Measurements from ENCODE around the gene CRTC2. TPM values are rescaled to one million over a fixed set of nuclear protein-coding genes. Genes with fewer than 3 reads are reported as not detected.

CRTC2 gene
- total RNA-seq, 1 experiment from 2014 or later, result 45.7 TPM

- Histone ChIP-seq H2AFZ (ENCODE audit: low read length) (no peak overlapping the region), H3K79me2 (ENCODE audit: insufficient read depth, low read length) (no peaks in the 10 kb centered on the region), H3K56ac (ENCODE audit: insufficient read length, low read depth, low read length) (no peak overlapping the region), H3K27ac (ENCODE audit: insufficient read length, low read depth, low read length) (no peak overlapping the region), H2AK5ac (ENCODE audit: insufficient read length, low read length) (no peak overlapping the region), H2BK120ac (ENCODE audit: low read depth, low read length, poor library complexity, severe bottlenecking) (no peak overlapping the region), H3K79me1 (ENCODE audit: insufficient read depth, low read depth, low read length, poor library complexity, severe bottlenecking) (no peaks in the 10 kb centered on the region), H4K5ac (ENCODE audit: insufficient read length, low read depth, low read length) (no peak overlapping the region), H3K4me2 (ENCODE audit: insufficient read depth, insufficient read length, low read length) (peak overlapping the region; percentile 81), H4K8ac (replicated peaks; ENCODE audit: insufficient read length, low read depth, low read length) (no peak overlapping the region), H3K4ac (ENCODE audit: low read depth, low read length) (no peak overlapping the region), H2BK12ac (ENCODE audit: insufficient read length, low read depth, low read length) (no peak overlapping the region), H2BK5ac (ENCODE audit: insufficient read length, low read length) (no peak overlapping the region), H3T11ph (ENCODE audit: low read length) (no peak overlapping the region), H3K4me1 (ENCODE audit: insufficient read depth, low read length) (no peaks in the 10 kb centered on the region), H3K23ac (ENCODE audit: insufficient read length, low read depth, low read length) (no peak overlapping the region), H4K20me1 (ENCODE audit: control insufficient read depth, insufficient read depth, insufficient read length) (no peaks in the 10 kb centered on the region), H4K91ac (ENCODE audit: insufficient read length, low read depth, low read length) (no peak overlapping the region), H3K18ac (ENCODE audit: insufficient read length, low read depth, low read length) (no peak overlapping the region), H3K14ac (ENCODE audit: insufficient read depth, low read length) (no peak overlapping the region), H3K9ac (ENCODE audit: extremely low read depth, insufficient read length, low read length) (no peak overlapping the region), H2BK15ac (ENCODE audit: low read depth, low read length) (no peak overlapping the region), H3K23me2 (ENCODE audit: insufficient read length, low read depth, low read length, poor library complexity, severe bottlenecking) (peaks cover 9% of the 10 kb centered on the region), H3K9me3 (ENCODE audit: control insufficient read depth, low read depth, low read length) (no peaks in the 10 kb centered on the region), H2BK20ac (ENCODE audit: low read depth, low read length, poor library complexity, severe bottlenecking) (no peak overlapping the region), H3K27me3 (ENCODE audit: insufficient read depth, low read length) (no peaks in the 10 kb centered on the region)
- peaks cover 0 to 4% of the 10 kb centered on the region in 2 experiments; a peak in 1 of 5 replicates for H3K9me3 Mint-ChIP-seq
- H3K4me1 Mint-ChIP-seq, result peaks cover 26 to 39% of the 10 kb centered on the region in 2 experiments
- peaks cover 12 to 31% (median 25%) of the 10 kb centered on the region in 3 experiments; a peak in 6 of 7 replicates for H3K36me3 Mint-ChIP-seq (ENCODE audit: insufficient read depth in 1 of 3, low read depth in 3 of 3)
- peak overlapping the region in 1 of 3 experiments; percentile 72; a peak in 2 of 7 replicates for H3K27ac Mint-ChIP-seq
- no peaks in the 10 kb centered on the region for H3K27me3 Mint-ChIP-seq (ENCODE audit: low read depth)
- no peak for TF ChIP-seq CTCF (conservative IDR thresholded peaks at IDR 0.05)
- no peak for DNase-seq
- no CpG with 5 or more reads among the region's 2 CpGs for WGBS (ENCODE audit: extremely low coverage, insufficient read length, low lambda C conversion rate)
- H3K4me3 Mint-ChIP-seq, result peak overlapping the region; percentile 87 to 96
Measured at GRCh38 chr1:153968972-153969371, 10.6 kb upstream of the CRTC2 start.
